NCI-H1092 (cell line): ENCODE data around the gene STOM.

Experiments
- DNase-seq: peaks from one replicate; lab custom pipeline; 2025; lab: John Stamatoyannopoulos, UW

The STOM gene

DNA sequence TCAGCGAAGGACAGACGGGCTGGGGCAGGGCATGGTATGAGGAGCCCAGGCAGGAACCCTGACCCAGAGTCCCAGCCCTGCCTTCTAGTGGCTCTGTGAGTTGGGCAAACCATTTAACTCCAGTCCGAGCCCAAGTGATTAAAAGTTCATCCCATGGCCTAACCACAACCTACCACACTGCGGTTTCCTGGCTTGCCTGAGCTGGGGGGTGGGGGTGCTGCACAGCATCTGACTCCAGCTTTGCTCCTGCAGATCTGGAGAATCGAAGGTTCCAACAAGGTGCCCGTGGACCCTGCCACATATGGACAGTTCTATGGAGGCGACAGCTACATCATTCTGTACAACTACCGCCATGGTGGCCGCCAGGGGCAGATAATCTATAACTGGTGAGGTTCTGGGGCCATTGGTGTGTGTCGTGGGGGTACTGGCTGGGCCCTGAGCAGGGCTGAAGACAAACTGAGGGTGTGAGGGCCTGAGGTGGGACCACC is 49.0 kb downstream of the STOM start:
- no peak for DNase-seq

DNA sequence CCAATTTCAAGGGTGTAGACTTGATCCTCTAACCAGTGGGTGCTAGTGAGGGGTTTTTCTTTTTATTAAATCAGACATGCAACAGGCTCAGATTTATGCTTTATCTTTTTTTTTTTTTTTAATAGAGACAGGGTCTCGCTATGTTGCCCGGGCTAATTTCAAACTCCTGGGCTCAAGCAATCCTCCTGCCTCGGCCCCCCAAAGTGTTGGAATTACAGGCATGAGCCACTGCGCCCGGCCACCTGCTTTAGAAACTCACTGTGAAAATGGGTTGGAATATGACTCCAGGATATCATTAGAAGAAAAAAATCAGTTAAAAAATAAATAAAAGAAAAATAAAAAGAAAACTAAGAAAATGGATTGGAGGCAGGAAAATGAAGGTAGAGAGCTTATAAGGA is 50.7 kb downstream of the STOM start:
- DNase-seq: no peak

DNA sequence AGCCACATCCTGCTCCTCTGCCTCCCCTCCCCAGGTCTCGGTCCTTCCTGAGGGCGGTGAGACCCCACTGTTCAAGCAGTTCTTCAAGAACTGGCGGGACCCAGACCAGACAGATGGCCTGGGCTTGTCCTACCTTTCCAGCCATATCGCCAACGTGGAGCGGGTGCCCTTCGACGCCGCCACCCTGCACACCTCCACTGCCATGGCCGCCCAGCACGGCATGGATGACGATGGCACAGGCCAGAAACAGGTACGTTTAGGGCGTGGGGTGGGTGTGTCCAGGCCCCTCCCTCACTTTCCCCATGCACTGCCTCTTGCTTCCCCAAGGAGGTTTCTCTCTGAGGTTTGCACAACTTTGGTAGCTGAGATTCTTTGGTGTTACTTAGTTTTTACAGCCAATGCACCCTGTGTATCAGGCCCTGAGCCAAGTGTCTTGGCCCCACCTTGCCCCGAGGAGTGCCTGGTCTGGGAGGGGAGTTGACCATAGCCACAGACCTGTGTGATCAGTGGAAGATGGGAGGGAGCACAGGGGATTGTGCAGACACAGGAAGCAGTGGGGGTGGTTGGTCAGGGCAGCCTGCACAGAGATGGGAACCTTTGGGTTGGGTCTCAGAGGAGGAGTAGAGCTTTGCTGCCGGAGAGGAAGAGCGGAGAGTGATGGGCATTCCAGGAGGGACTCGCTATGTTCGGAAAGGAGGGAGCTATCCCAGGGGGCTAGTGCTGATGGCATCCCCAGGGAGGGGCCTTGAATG is 51.2 kb downstream of the STOM start:
- no peak for DNase-seq

DNA sequence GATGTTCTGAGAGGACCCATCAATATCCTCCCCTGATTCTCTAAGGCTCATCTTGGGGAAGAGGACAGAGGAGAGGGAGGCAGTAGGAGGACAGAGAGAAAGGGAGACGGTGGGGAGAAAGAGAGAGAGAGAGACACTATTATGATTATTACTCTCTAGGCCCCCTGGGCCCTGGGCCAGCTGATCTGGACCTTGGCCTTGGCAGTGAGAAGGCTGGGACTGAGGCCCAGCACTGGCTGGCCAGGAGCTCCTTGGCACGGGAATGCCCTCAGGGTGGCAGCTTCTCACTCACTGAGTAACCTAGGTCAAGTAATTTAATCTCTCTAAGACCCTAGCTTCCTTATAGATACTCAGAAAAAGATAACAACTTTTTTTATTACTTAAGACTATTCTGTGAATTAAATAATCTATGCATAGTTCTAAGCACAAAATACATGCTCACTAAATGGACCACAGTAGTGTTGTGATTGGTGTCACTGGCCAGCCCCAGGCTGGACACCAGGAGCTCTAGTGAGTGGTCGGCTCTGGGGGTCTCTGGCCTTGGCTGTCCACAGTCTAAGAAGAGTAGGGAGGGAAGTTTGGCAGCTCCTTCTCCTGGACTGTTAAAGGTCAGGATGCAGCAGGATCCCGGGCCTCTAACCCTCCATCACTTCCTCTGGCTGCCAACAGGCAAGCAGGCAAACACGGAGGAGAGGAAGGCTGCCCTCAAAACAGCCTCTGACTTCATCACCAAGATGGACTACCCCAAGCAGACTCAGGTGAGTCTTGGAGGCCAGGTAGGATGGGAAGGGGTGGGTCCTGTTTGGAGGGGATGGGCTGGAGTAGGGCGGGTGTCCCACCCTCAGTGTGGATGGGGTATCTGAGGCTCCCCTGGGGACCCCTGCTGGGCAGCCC is 52.1 kb downstream of the STOM start:
- no peak for DNase-seq

DNA sequence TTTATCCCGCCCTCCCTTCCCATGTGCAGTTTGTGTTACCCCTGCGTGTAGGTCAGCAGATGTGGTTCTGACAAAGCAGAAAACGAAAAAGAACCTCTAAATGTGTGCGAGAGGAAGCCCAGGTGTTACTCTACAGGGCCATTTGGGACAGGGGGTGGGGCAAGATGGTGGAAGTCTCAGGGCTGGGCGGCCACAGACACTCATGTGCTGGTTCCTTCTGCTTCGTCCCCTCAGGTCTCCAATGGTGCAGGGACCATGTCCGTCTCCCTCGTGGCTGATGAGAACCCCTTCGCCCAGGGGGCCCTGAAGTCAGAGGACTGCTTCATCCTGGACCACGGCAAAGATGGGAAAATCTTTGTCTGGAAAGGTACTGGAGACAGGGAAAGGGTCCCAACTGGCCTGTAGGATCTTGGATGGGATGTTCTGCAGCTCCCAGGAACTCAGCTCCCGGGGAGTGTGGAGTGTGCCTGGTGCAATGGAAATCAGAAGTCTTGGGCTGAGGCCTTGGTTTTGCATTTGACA is 53.1 kb downstream of the STOM start:
- no peak for DNase-seq

DNA sequence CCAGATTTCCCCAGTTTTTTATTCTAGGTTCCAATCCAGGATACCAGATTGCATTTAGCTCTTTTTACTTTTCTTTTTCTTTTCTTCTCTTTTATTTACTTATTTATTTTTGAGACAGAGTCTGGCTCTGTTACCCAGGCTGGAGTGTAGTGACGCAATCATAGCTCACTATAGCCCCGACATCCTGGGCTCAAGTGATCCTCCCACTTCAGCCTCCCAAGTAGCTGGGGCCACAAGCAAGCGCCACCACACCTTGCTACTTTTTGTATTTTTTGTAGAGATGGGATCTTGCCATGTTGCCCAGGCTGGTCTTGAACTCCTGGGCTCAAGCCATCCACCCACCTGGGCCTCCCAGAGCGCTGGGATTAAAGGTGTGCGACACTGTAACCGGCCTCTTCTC is 53.7 kb downstream of the STOM start:
- no peak for DNase-seq

DNA sequence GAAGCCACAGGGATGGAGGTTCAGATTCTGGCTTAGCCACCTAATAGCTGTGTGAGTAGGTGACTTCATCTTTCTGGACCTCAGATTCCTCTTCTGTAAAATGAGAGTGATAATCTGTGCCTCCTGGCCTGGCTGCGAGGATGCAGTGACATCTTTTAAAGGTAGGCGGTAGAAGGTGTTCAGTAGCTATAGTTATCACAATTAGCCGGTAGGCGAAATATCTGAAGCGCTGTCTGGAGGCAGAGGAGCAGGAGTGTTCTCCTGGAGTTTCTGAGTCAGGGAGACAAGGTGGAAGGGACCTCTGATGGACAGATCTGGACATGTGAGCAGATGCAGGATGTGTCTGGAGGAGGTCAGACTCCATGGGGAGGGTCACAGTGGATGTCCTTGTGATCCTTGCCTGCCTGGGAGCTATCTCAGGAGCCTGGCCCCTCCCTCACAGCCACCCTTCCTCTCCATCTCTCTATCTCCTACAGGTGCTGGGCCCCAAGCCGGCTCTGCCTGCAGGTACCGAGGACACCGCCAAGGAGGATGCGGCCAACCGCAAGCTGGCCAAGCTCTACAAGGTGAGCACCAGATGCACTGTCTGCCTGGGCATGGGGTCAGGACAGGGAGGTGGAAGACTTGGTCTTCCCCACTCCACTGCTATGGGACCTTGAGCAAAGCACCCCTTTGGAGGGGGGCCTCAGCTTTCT is 56.4 kb downstream of the STOM start:
- DNase-seq: no peak

DNA sequence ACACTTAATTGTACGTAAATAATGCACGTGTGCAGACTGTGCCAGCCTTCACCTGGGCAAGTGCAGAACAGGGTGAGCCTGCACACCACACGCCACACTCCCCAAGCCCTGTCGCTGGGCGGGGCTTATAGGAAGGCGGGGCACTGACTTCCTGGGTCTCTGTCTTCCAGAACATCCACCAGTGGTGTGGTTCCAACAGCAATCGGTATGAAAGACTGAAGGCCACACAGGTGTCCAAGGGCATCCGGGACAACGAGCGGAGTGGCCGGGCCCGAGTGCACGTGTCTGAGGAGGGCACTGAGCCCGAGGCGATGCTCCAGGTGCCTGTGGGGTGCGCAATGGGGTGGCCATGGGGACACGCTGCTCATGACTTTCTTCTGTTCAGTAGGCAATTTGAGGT is 57.9 kb downstream of the STOM start:
- no peak for DNase-seq

DNA sequence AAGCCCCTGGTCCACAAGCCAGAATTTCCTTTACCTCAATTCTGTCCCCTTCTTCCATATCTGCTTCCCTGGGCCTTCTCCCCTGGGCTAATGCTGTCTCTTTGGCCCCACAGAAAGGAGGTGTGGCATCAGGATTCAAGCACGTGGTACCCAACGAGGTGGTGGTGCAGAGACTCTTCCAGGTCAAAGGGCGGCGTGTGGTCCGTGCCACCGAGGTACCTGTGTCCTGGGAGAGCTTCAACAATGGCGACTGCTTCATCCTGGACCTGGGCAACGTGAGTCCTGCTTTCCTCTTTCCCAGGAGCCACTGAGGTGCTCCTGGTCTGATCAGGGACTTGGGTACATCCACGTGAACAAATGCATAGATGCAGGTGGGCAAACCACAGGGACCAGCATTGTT is 59.5 kb downstream of the STOM start:
- no peak for DNase-seq

DNA sequence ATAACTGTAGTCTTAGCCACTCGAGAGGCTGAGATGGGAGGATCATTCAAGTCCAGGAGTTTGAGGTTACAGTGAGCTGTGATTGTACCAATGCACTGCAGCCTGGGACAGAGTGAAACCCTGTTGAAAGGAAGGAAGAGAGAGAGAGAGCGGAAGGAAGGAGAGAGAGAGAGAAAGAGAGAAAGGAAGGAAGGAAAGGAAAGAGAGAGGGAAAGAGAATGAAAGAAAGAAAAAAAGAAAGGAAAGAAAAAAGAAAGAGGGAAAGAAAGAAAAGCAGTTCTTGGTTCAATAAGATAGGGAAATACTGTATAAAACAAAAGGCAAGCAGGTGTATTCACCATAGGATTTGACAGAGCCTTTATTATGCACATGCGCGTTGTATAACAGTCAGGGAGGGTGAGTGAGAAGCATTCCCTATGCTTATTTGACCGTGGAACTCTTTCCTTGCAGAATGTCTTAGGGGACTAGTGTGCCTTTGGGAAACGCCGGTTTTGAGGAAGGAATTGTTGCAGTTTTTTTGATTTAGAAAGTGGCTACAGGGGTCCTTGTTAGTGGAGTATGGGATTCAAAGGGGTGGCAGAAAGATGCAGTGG is 60.1 kb downstream of the STOM start:
- no peak for DNase-seq

DNA sequence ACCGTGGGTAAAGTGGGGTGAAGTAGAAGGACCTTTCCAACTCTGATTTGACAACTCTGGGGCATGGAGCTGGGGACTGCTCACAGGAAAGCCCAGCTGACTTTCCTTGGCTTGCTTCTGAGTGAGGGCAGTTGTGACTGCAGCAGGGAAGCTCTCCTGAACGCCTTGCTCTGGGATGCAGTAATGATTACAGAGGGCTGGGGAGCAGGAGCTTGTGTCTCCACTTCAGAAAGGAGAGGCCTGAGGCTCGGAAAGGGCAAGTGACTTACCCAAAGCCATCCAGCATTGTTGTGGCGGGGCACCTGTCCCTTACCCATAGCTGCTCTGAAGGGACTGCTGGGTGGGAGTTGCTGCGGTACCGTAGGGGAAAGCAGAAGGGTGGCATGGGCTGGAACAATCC is 60.9 kb downstream of the STOM start:
- no peak for DNase-seq

DNA sequence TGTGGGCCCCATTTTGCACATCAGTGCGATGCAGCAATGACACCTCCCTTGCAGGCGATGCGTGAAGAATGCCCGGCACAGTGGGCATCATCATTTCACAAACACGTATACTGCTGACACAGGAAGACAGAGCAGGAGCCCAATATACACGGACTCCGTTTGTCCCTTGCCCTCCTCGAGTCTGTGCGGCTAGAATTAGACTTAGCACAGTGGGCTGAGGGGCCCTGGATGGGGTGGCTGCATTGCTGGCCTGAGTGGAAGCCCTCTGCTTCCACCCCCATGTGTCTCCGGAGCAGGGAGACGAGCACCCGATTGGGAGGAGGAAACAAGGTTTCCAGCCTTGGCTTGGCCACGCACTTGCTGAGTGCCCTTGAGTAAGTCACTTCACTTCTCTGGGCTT is 61.3 kb downstream of the STOM start:
- no peak for DNase-seq

DNA sequence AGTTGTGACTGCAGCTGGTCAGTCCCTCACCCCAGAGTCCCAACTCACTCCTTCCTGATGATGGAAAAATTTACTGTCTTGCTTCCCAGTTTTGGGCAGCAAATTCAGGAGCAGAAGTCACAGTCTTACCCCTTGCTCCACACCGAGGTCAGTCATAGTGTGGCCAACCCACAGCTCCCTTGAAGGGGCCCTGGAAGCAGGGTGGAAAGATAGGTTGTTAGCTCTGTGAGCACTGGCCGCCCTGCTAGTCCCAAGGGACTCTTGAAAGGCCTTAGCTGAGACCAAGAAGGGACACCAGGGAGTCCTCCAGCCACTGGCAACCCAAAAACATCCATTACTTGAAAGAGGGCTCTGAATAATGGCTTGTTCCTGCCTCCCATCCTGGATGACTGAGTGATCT is 62.1 kb downstream of the STOM start:
- no peak for DNase-seq

DNA sequence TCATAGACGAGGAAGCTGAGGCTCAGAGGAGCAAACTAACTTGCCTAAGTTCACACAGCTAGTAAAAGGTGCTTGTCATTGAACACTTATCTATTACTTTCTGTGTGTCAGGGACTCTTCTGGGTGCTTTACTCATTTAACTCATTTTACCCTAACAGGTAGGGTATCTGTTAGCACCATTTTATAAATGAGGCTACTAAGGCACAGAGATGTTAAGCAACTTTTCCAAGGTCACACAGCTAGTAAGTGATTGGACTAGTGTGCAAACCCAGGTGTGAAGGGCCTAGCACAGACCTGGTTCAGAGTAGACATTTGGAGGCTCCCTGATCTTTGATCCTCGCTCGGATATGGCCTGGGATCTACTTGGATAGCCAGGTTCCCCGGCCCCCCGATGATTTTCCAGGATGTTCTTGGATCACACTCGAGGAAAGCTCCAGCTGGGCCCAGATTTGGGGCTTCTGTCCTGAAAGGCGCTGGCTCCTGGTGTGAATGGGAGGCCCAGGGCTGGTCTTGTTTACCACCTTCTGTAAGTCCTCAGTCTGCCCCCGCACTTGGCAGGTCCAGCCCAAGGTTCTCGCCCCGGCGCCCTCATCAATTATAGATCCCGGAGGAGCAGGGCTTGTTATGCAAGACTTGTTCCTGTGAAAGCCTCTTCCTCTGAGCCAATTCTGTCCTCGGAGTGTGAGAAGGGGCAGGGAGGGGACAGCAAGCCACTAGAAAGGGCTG is 64.6 kb downstream of the STOM start:
- DNase-seq: no peak

DNA sequence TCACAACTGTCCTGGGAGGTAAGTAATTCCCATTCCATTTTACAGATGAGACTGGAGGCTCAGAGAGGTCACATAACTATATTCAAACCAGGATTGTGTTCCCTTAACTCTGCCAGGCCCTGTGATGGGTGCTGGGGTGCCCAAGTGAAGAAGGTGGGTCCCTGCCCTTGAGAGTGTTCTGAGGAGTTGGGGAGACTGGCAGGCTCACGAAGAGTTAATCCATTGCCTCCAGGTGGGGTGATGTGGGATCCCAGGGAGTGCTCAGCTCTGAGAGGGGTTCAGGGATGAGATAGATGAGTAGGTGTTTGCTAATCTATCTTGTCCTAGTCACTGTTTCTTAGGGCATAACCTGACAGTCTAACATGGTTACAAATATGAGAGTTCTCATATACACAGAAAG is 65.3 kb downstream of the STOM start:
- no peak for DNase-seq

DNA sequence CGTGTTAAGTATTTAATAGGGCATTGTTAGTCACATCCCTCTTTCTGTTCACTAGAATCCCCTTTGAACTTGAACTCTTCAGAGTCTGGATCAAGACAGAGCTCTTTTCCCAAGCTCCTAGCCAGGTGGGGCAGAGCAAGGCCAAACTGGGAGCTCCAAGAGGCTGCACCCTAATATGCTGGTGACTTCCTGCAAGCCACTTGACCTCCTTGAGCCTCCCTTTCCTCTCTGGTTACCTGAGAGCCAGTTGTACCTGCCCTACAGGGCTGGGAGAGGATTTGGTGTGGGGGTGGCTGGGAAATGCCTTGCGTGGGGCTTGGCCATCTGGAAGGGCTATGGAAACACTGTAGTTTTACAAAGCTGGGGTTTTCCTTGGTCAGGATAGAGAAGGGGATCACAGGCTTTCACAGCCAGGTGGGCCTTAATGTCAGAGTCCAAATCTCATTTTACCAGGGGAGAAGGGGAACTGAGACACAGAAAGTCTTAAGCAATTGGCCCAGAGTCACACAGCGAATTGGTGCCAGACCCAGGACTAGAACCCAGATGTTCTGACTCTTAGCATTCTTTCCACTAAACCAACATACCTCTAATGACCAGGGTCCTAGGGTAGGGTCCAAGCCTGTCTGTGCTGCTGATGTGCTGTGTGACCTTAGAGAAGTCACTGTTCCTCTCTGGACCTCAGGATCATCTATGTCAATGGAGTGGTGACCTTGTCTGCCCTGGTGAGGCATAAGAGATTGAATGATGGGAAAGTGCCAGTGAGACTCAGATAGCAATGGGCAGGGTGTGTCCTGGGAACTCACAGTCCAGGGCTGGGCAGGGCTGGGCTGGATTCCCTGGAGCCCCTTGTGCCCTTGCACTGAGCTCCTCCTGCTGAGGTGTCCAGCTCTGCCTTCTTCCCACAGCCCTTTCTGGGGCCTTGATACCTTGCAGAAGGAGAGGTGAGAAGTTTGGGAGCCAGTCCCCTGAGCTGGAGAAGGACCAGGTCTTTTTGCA is 66.3 kb downstream of the STOM start:
- DNase-seq: no peak

DNA sequence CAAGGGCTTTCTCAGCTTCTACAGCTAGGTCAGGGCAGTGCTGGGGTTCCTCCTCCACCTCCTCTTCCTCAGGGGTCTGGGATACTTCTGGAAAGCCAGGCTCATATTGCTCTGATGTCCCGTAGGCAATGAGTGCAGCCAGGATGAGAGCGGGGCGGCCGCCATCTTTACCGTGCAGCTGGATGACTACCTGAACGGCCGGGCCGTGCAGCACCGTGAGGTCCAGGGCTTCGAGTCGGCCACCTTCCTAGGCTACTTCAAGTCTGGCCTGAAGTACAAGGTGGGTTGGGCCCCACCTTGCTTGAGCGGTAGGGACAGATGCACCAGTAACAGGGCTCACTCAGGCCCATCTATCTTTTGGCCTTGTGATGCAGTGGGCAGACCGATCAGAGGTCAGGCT is 67.3 kb downstream of the STOM start:
- DNase-seq: no peak

DNA sequence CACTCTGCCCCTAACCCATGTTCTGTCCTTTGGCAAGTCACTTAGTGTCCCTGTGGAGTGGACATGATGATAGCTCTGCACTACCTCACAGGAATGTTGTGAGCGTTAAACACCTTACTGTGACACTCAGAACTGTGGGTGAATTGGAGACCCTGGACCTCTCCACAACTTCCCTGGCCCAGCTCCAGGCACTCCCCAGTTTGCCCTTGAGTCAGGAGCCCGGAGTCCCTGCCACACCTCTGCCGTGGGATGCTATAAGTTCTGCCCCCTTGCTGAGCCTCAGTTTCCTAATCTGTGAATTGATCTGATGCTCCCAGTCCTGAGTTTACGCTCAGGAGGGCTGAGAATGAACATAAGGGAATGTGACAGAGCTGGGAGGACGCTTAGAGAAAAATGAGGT is 67.7 kb downstream of the STOM start:
- no peak for DNase-seq

DNA sequence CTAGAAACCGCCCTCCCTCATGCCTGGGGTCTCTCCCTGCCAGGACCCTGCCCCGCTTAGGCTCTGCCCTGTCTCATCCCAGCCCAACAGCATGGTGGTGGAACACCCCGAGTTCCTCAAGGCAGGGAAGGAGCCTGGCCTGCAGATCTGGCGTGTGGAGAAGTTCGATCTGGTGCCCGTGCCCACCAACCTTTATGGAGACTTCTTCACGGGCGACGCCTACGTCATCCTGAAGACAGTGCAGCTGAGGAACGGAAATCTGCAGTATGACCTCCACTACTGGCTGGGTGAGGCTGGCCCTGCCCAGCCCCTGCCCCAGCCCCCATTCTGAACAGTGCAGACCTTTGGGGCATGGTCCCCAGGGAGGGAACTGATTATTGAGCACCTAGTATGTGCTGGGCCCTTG is 68.2 kb downstream of the STOM start:
- DNase-seq: no peak
